ENCODE measurements around the gene CIC. TPM values are rescaled to one million over a fixed set of nuclear protein-coding genes. Genes with fewer than 3 reads are reported as not detected.

CIC gene
- total RNA-seq, 1 experiment from 2014 or later: 13.0 TPM

DNA sequence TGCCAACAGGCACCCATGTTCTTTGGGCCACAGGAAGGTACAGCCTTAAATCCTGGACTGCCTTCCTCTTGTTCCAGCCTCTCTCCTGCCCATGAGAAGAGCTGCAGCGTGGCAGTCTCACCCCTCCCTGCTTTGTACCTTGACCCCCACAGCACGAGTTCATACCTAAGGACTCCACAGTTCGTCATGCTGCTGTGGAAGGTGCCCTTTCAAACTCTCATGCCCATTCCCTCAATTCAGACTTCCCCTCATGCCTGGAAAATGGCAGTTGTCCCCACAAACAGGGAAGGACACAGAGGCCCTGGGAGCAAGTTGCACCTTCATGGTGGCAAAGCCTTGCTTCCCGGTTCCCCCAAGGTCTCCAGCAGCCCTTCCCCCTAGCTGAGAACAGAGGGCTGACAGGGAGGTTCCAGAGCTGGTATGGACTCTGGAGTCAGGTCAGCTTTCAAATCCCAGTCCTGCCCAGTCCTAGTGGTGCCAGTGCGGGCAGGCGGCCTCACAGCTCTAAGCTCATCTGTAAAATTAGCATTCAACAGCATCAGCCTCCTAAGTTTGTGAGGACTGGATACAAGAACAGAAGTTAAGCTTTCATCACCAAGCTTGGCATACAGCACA lies 35.3 kb upstream of the CIC start:
- no peak for DNase-seq (ENCODE audit: low read depth in 1 of 2, low spot score in 2 of 2)
- H3K4me1 ChIP-seq (replicated peaks): no peaks in the 10 kb centered on the region
- H3K27me3 ChIP-seq (replicated peaks): no peaks in the 10 kb centered on the region
- no peaks in the 10 kb centered on the region for H3K9me3 ChIP-seq (replicated peaks)
- no peak overlapping the region for H3K27ac ChIP-seq
- H3K4me3 ChIP-seq: no peak overlapping the region
- H3K36me3 ChIP-seq: peaks cover 77% of the 10 kb centered on the region

DNA sequence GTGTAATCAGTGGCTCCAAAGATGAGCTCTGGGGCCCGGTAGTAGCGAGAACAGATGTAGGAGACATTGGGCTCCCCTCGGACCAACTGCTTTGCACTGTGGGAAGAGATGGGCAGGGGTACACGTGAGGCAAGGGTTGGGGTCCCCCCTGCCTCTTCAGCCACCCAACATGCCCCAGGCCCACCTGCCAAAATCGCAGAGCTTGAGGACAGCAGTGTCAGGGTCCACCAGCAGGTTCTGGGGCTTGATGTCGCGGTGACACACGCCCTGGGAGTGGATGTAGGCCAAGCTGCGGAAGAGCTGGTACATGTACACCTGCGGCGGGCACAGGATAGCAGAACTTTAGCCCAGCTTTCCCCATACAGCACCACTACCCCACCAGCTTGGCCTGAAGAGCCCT lies 34.7 kb upstream of the CIC start:
- Histone ChIP-seq H3K9me3 (replicated peaks) (no peaks in the 10 kb centered on the region), H3K27ac (no peak overlapping the region), H3K4me1 (replicated peaks) (no peaks in the 10 kb centered on the region), H3K4me3 (no peak overlapping the region), H3K27me3 (replicated peaks) (no peaks in the 10 kb centered on the region), H3K36me3 (peaks cover 75% of the 10 kb centered on the region)
- DNase-seq (ENCODE audit: low read depth in 1 of 2, low spot score in 2 of 2): no peak

DNA sequence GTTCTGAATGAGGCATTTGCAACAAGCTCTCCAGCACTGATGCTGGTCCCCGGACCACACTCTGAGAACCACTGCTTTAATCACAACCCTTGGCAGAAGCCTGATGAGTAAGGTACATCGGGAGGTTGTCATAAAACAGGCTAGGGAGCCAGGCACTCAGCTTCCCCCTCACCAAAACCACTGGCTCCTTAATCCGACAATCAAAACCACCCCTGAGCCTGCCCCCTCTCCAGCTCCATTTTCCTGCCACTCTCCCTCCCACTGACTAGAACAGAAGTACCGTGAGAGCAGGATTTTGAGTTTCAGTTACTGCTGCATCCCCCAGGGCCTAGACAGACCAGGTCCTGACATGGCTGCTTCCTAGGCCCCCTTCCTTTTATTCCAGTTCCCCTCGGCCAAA lies 33.9 kb upstream of the CIC start:
- no peak overlapping the region for H3K4me3 ChIP-seq
- H3K27ac ChIP-seq: no peak overlapping the region
- H3K4me1 ChIP-seq (replicated peaks): no peaks in the 10 kb centered on the region
- H3K27me3 ChIP-seq (replicated peaks): no peaks in the 10 kb centered on the region
- no peak for DNase-seq (ENCODE audit: low read depth in 1 of 2, low spot score in 2 of 2)
- H3K9me3 ChIP-seq (replicated peaks): no peaks in the 10 kb centered on the region; the same call in 1 of the 2 replicates
- peaks cover 75% of the 10 kb centered on the region for H3K36me3 ChIP-seq

DNA sequence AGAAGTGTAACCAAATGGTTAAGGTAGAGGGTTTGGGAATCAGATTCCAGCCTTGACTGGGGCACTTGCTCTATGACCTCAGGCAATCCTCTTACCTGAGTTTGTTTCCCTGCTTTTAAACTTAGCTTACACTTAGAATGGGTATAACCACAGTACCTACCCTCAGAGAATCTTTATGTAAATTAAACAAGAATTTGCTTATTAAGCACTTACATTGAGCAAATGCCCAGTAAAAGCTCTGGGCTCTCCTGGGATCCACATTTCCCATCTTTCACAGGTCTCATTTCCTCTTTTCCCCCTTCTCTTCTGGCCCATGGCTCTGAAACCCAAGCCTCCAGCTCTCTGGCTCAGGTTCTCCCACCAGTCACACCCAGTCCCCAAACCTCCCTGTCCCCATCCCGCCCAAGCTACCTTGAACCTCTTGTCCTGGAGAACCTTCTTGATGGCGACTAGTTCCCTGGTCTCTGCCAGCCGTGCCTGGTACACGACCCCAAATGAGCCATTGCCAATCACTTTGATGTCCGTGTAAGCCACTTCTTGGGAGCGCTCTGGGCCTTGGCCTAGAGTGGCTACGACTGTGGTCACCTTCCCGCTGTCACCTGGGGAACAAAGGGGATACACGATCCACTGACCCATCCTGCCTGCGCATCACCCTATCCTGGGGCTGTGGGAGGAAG lies 29.4 kb upstream of the CIC start:
- Histone ChIP-seq H3K27ac (no peak overlapping the region), H3K4me3 (no peak overlapping the region), H3K9me3 (replicated peaks) (no peaks in the 10 kb centered on the region; the same call in 1 of the 2 replicates), H3K4me1 (replicated peaks) (peaks cover 23% of the 10 kb centered on the region), H3K36me3 (peaks cover 43% of the 10 kb centered on the region), H3K27me3 (replicated peaks) (no peaks in the 10 kb centered on the region)
- no peak for DNase-seq (ENCODE audit: low read depth in 1 of 2, low spot score in 2 of 2)

DNA sequence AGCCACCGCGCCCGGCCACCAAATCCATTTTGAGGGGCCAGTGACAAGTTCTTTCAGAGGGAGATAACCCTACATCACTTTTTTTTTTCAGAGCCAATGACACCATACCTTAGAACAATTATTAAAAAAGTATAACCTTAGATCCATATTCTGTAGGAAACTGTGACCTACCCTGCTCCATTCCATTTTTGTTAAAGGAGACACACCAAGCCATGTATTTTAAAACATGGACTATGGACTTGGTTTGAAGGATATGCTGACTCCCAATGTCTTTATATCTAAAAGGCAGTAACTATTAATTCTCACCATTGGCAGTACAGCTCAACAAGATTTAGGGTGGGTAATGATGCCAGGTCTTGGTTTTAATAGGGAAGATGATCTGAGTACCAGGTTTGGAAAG lies 27.8 kb upstream of the CIC start:
- DNase-seq (ENCODE audit: low read depth in 1 of 2, low spot score in 2 of 2): no peak
- H3K4me3 ChIP-seq: peak overlapping the region; percentile 79
- no peaks in the 10 kb centered on the region for H3K27me3 ChIP-seq (replicated peaks)
- H3K4me1 ChIP-seq (replicated peaks): peaks cover 32% of the 10 kb centered on the region
- H3K36me3 ChIP-seq: peaks cover 33% of the 10 kb centered on the region
- H3K27ac ChIP-seq: no peak overlapping the region
- H3K9me3 ChIP-seq (replicated peaks): no peaks in the 10 kb centered on the region; the same call in 1 of the 2 replicates

DNA sequence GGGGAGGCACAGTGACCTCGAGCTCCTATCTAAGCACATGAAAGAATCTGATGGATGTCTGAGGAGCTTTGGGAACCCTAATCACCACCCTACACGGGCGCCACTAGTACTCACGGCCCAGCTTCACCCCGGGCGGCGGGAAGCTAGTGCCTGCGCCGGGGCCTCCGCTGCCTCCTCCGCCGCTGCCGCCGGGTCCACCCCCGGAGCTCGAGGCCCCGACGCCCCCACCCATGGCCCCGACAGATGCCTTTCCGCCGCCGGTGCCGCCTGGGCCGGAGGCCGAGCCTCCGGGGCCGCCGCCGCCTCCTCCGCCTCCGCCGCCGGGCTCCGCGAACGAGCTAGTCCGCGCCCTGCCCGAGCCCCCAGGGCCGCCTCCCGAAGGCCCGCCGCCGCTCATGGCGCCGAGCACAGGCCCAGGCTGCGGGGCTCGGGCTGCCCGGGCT lies 27.0 kb upstream of the CIC start:
- Histone ChIP-seq H3K27ac (peak overlapping the region; percentile 16; the same call in 1 of the 2 replicates), H3K4me3 (peak overlapping the region; percentile 79), H3K27me3 (replicated peaks) (no peaks in the 10 kb centered on the region), H3K9me3 (replicated peaks) (no peaks in the 10 kb centered on the region; the same call in 1 of the 2 replicates), H3K36me3 (peaks cover 35% of the 10 kb centered on the region), H3K4me1 (replicated peaks) (peaks cover 38% of the 10 kb centered on the region)
- DNase-seq (ENCODE audit: low read depth in 1 of 2, low spot score in 2 of 2): no peak

DNA sequence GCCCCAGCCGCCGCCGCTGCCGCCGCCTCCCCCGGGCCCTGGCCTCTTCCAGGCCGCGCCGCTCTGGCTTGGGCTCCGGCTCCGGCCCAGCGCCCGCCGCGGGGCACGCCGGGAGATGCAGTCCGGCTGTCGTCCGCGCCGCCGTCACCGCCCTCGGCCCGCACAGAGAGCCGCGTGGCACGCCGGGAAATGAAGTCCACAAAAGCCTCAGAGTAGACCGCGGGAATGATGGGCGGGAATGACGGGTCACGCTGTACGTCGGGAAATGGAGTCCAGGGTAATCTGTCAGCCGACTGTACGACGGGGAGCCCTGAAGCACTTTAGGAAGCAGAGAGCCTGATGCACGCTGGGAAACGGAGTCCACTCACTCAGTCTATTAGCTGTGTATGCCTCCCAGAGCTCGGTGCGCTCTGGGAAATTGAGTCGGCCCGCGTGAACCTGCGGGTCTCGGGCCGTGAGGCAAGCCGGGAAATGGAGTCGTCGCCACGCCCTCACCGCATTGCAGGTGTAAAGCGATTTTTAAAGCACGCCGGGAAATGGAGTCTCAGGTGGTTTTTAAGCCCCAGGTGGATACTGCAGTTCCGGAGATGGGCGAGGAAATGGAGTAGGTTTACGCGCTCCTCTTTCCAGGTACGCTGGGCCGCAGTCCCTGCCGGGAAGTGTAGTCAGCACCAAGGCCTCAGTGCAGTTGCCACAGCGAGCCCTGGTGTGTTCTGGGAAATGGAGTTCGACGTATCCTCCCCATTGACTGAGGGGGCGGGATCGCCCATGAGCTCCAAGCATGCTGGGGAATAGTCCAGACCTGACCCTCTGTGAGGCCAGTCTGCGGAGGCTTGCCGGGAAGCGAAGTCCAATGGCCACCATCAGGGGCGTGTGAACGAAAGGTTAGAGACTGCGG lies 26.3 kb upstream of the CIC start, which contains the start of gene GSK3A:
GSK3A (minus strand) TSS at position 91 of the 898 bp plus-strand sequence. CDS start 137 bp downstream, outside the sequence.
- Histone ChIP-seq H3K4me3 (peak within 1 kb of the TSS; percentile 79), H3K27me3 (replicated peaks) (no peaks in the 10 kb centered on the region), H3K36me3 (peaks cover 37% of the 10 kb centered on the region), H3K9me3 (replicated peaks) (no peaks in the 10 kb centered on the region; the same call in 1 of the 2 replicates), H3K4me1 (replicated peaks) (peaks cover 38% of the 10 kb centered on the region), H3K27ac (peak within 1 kb of the TSS; percentile 16; the same call in 1 of the 2 replicates)
- peak; percentile 98 to 99 for DNase-seq (ENCODE audit: low read depth in 1 of 2, low spot score in 2 of 2)

DNA sequence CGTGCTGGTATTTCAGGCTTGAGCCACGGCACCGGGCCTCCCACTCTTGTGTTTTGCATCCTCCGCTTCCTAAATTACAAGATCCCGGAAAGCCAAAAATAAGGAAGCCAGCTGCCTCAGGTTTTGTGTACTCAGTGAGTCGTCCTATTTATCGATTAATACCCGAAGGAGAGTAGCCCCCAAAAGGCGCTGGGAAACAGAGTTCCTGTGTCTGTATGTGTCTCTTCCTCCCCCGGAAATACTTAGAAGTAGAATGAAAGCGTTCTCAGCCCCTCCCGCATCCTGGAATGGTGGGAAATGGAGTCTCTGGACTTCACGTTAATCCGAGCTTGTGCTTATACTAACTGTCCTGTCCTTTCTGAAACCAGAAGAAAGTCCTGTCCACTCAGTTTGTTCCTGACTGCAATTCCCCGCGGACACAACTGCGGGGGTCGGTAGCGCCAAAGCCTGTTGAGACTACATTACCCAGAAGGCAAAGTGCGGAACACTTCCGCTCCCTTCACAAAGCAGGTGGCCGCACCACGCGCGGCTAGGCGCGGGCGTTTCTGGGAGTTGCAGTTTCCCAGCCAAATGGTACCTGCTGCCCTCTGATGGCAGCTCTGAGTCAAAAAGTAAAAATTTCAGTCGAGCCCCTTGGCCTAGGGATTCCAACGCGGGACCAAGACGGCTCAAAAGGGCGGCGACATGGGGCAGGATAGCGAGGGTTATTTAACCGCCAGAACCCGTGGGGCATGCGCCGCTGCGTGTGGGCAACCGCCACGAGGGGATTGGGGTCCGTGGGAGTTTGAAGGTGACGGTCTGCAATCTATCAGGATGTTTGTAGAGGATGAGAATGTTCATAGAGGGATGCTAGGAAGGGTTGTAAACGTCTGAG lies 24.5 kb upstream of the CIC start:
- peak overlapping the region; percentile 33 for H3K27ac ChIP-seq

DNA sequence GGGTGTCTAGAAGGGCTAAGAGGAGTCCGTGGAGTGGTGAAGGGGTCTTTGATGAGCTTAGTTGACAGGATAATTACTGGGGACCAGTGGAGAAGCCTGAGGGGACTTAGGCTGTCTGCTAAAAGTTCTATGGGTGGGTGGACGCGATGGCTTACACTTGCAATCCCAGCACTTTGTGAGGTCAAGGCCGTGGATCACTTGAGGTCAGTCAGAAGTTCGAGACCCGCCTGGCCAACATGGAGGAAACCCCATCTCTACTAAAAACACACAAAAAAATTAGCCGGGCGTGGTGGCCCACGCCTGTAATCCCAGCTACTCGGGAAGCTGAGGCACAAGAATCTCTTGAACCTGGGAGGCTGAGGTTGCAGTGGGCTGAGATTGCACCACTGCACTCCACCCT lies 23.8 kb upstream of the CIC start:
- Histone ChIP-seq H3K27ac (no peak overlapping the region), H3K9me3 (replicated peaks) (no peaks in the 10 kb centered on the region), H3K4me1 (replicated peaks) (peaks cover 38% of the 10 kb centered on the region), H3K27me3 (replicated peaks) (no peaks in the 10 kb centered on the region), H3K36me3 (peaks cover 44% of the 10 kb centered on the region), H3K4me3 (no peak overlapping the region)
- DNase-seq (ENCODE audit: low read depth in 1 of 2, low spot score in 2 of 2): no peak

More for the DNA sequence above, 24.5 kb upstream of the CIC start:
- Histone ChIP-seq H3K36me3 (peaks cover 44% of the 10 kb centered on the region), H3K9me3 (replicated peaks) (no peaks in the 10 kb centered on the region; the same call in 1 of the 2 replicates), H3K27me3 (replicated peaks) (no peaks in the 10 kb centered on the region), H3K4me1 (replicated peaks) (peaks cover 38% of the 10 kb centered on the region), H3K4me3 (peak overlapping the region; percentile 79)
- peak; percentile 93 to 94 for DNase-seq (ENCODE audit: low read depth in 1 of 2, low spot score in 2 of 2)

DNA sequence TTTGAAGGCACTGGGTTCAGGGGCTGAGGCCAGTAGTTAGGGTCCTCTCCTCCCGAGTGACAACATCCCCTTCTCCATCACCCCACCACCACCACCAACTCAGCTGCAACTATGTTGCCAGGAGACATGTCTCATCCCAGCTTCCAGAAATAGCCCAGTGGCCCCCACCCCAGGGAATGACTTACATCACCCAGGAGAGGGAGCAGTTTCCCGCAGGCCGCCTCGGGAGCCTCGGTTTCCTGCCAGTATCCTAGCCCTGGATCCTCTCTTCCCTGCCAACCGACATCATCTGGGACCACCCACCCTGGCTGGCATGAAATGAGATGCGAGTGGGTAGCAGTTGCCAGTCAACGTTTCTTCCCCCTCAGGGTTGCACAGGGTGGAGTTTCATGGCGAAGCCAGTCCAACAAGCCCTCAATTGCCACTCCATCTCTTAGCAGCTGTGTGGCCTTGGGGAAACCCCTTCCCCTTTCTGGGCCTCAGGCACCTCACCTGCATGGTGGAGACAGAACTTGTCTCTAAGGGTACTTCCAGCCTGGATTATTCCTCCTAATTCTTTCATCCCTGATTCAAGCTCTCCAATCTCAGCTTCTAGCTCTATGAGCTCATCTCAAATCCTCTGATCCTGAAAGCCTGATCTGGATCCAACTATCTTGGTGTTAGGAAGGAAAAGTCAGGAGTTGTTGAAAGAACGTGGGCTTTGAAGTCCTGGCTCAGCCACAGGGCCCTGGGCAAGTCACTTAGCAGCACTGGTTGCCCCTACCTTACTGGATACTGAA lies 22.7 kb upstream of the CIC start:
- Histone ChIP-seq H3K36me3 (peaks cover 48% of the 10 kb centered on the region), H3K9me3 (replicated peaks) (no peaks in the 10 kb centered on the region), H3K27me3 (replicated peaks) (no peaks in the 10 kb centered on the region), H3K27ac (no peak overlapping the region), H3K4me3 (no peak overlapping the region), H3K4me1 (replicated peaks) (peaks cover 40% of the 10 kb centered on the region)
- peak; percentile 71 to 87 for DNase-seq (ENCODE audit: low read depth in 1 of 2, low spot score in 2 of 2)

DNA sequence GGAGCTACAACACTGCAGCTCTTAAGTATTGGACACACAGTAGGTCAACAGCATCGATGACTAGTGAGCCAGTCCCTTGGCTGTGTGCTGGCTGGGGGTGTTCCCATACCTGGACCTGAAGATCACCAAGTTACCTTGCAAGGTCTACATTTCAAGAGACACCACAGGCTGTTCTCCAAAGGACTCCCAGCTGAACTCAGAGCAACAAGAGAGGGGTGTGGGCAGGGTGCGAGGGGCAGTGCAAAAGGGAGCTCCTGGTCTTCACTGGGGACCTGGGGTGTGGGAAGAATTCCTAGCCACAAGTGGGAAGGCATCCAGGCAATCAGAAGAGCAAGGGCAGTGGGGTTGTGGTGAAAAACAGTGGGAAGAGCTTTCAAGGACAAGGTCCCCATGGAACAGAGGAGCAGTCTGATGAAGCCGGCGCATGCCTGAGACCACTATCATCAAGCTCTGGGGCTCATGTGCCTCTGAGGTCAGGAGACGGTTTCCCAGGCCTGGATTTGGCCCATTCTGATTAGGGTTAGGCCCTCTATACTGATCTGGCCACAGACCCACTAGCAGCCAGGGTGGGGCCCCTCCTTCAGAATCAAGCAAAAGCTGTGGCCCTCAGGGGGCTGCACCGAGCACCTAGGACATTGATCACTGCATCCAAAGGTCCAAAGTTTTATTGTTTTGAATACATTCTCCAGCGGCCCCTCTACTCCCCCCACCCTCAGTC lies 22.0 kb upstream of the CIC start:
- Histone ChIP-seq H3K4me1 (replicated peaks) (peaks cover 44% of the 10 kb centered on the region), H3K4me3 (no peak overlapping the region), H3K36me3 (peaks cover 52% of the 10 kb centered on the region), H3K9me3 (replicated peaks) (no peaks in the 10 kb centered on the region), H3K27ac (no peak overlapping the region), H3K27me3 (replicated peaks) (no peaks in the 10 kb centered on the region)
- no peak for DNase-seq (ENCODE audit: low read depth in 1 of 2, low spot score in 2 of 2)
